Omental fat pad (tissue), 4 donors: ENCODE measurements around the gene TBX21. TPM values are rescaled to one million over a fixed set of nuclear protein-coding genes. Genes with fewer than 3 reads are reported as not detected.
A peak's percentile ranks its signal among the peaks of the same experiment; 100 is the strongest.

ENCODE experiments used
- ATAC-seq: fragments of 150-250 bp; one replicate; pipeline ENCODE4 v1.9.1; 2016; ENCODE audit warnings: mild to moderate bottlenecking, moderate library complexity; ENCODE audit not compliant: low FRiP score
- DNase-seq: peaks from one replicate; pipeline ENCODE4 v3.0.0-alpha.2; 2019; ENCODE audit warnings: low spot score
- CTCF ChIP-seq, 3 donors: fragments of 450-650 bp; IDR thresholded peaks; one replicate each; pipeline ENCODE4 v1.5.1; 2016 to 2017; ENCODE audit warnings: antibody characterized with exemption in 3 of 3, mild to moderate bottlenecking in 3 of 3, moderate library complexity in 2 of 3
- total RNA-seq, 4 donors: library from RNA; depleted of rRNA; stranded (reverse); fragments of >200 nt; gene quantifications; one replicate each; pipeline ENCODE4 v1.1.0, GENCODE V29; 2016

Gene TBX21
- total RNA-seq, 4 donors from 2014 or later: 0.46 to 4.6 (median 2.0) TPM

DNA sequence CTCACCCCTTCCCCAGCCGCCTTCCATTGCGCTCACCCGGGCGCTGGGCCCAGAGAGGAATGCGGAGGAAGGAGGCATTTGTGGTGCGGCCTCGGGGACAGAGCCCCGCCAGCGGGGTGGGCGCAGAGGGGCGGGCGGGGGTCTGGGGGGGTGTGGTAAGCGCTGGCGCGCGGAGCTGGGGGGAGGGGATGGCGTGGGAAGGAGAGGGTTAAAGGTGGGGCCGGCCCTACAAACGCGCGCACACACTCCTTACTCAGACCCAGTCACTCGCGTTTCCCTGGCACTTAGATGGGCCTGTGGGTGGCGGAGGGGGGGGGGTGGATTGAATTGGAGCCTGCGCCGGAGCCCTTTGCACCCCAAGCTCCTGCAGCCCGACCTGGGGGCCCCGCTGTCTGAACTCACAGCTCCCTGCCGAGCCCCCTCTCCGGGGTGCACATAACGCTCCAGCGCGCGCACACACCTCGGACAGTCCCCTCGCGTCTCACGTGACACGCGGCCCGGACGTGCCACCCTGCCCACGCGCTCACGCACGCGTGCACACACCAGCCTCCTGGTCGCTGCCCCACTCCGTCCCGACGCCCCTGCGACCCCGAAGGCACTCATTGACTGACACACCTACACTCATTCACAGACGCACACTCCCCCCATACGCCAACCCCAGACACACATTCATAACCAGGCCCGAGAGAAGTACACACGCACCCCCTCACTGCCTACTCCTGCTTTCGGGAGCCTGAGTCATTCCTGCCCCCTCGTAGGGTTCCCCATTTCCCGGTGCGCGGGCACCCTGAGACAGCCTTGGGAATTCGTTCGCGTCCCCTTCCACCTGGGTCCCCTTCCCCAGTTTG is 38.2 kb upstream of the TBX21 start:
- DNase-seq: peak; percentile 50
- TF ChIP-seq CTCF (IDR thresholded peaks at IDR 0.05): no peak
- ATAC-seq: peak; percentile 76

DNA sequence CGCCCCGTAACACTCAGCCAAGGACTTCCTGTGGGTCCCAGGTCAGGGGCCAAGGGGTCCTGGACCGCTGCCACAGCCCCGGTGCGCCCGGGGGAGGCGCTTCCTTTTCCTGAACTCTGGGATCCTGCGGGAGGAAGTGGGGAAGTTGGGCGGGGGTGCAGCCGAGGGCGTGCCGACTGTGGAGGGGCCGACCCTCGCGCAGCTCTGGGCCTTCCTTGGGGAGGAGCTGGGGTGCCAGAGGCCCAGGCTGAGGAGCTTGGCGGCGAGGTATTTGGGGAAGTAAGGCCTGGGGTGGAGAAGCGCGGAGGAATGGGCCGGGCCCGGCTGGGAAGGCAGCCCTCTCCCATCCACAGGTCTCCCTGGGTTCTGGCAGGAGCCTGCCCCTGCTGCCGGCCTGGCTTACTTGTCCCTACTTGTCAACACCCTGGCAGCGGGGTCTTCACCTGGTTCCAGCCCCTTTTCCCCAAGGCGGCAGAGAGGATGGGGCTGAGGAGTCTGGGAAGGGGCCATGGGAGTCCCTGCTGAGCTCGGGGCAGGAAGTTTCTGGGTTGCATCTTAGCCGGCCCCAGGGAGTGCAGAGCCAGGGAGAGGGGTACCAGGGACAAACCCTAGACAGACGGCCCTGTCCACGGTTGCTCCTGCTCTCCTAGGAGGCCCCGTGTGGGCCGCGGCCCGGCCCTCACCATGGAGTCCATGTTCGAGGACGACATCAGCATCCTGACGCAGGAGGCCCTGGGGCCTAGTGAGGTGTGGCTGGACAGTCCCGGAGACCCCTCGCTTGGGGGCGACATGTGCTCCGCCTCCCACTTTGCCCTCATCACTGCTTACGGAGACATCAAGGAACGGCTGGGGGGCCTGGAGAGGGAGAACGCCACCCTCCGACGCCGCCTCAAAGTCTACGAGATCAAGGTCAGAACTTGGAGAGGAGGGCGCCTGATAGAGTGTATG is 37.3 kb upstream of the TBX21 start:
- ATAC-seq (peak; percentile 42), DNase-seq (no peak)
- TF ChIP-seq CTCF (IDR thresholded peaks at IDR 0.05): no peak

DNA sequence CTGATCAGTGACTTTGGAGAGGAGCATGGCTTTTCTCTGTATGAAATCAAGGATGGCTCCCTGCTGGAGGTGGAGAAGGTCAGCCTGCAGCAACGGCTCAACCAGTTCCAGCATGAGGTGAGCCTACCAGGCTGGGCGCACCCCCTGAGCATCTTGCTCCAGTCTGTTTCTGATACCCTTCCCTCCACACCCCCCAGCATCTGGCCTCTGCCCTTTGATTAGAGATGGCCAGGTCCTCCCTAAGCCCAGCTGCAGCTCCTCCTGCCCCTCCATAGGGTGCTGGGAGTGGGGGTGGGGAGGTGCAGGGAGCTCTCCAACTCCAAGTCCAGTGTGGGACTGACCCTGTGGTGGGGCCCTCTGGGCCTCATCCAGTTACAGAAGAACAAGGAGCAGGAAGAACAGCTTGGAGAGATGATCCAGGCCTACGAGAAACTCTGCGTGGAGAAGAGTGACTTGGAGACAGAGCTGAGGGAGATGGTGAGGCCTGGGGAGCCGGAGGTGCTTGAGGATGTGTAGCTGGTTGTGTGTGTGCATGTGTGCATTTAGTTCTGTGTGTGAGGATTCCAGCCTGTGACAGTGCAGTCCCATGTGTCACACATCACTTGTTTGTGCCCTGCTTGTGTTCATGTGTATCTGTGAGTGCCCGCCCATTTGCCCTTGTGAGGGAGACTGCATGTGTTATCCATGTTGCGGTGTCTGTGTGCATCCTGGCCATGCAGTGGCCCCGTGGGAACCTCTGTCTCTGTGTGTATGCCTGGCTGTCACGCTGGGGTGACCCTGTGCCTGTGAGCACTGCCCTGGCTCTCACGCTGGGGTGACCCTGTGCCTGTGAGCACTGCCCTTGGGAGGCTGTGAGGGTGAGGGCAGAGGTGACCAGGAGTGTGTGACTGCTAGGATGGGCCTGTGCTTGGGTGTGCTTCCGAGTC is 36.1 kb upstream of the TBX21 start:
- DNase-seq (no peak), ATAC-seq (no peak)
- TF ChIP-seq CTCF (IDR thresholded peaks at IDR 0.05): no peak

- ATAC-seq (no peak), DNase-seq (no peak)
- no peak for TF ChIP-seq CTCF (IDR thresholded peaks at IDR 0.05)
Observed at GRCh38 chr17:47697906-47698711, 34.9 kb upstream of the TBX21 start.

DNA sequence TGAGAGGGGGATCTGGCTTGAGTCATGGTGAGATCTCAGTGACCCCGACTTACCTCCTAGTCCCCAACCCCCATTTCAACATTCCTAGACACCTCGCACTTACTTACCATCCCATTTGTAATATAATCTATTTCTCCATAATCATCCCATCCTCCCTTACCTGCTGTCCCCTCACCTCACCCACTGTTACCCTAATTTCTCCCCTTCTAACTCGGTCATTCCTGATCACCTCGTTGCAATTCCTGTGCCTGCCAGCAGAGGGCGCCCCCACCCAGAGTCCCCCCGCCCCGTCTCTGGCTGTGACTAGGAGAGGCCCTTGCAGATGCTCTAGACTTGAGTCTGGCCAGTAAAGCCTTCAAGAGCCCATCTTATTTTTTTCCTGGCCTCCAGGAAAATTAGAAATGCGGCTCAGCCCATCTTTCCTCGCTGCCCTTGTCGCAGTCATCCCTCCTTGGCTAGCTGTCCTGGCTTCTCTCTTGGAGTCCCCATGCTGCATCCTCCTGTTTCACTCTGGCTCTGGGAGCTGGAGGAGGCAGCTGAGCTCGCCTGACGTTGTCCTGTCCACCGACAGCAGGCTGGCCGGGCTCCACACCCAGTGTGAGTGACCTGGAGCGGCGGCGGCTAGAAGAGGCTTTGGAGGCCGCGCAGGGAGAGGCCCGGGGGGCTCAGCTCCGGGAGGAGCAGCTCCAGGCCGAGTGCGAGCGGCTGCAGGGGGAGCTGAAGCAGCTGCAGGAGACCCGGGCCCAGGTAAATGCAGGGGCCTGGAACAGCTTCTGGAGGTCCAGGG is 34.1 kb upstream of the TBX21 start:
- ATAC-seq (no peak), DNase-seq (peak; percentile 47)
- TF ChIP-seq CTCF (IDR thresholded peaks at IDR 0.05): peak in 1 of 3 donors; percentile 65
